Measurements from ENCODE around the gene TOMM22.

Gene TOMM22

GRCh38 chr22:38696606-38697424, 15.1 kb downstream of the TOMM22 start:
- DNase-seq (ENCODE audit: low read depth) = no peak

- no peak for DNase-seq (ENCODE audit: low read depth)
Observed at GRCh38 chr22:38697425-38698089, 15.8 kb downstream of the TOMM22 start.

- no peak for DNase-seq (ENCODE audit: low read depth)
Observed at GRCh38 chr22:38698407-38699094, 16.8 kb downstream of the TOMM22 start.

- DNase-seq (ENCODE audit: low read depth) = no peak
Observed at GRCh38 chr22:38699143-38699542, 17.4 kb downstream of the TOMM22 start.

- DNase-seq (ENCODE audit: low read depth) = no peak
Observed at GRCh38 chr22:38699784-38700183, 18.0 kb downstream of the TOMM22 start.

- DNase-seq (ENCODE audit: low read depth) = no peak
Observed at GRCh38 chr22:38700270-38700788, 18.6 kb downstream of the TOMM22 start.

GRCh38 chr22:38700789-38701628, 19.3 kb downstream of the TOMM22 start, which contains the start of gene JOSD1:
TSS of gene JOSD1 (minus strand) at chr22:38700943. CDS start at chr22:38699987, 956 bp downstream.
- DNase-seq (ENCODE audit: low read depth) = peak; percentile 95

- no peak for DNase-seq (ENCODE audit: low read depth)
Observed at GRCh38 chr22:38704654-38705234, 23.0 kb downstream of the TOMM22 start.

GRCh38 chr22:38705235-38706100, 23.7 kb downstream of the TOMM22 start, which contains the start of gene GTPBP1:
TSS of gene GTPBP1 (plus strand) at chr22:38705944. CDS start at chr22:38705956, 12 bp downstream.
- peak; percentile 95 for DNase-seq (ENCODE audit: low read depth)

- peak; percentile 18 for DNase-seq (ENCODE audit: low read depth)
Observed at GRCh38 chr22:38706101-38706900, 24.5 kb downstream of the TOMM22 start.

- no peak for DNase-seq (ENCODE audit: low read depth)
Observed at GRCh38 chr22:38706901-38707195, 25.1 kb downstream of the TOMM22 start.

- DNase-seq (ENCODE audit: low read depth) = no peak
Observed at GRCh38 chr22:38707346-38707745, 25.6 kb downstream of the TOMM22 start.

- DNase-seq (ENCODE audit: low read depth) = no peak
Observed at GRCh38 chr22:38707984-38708383, 26.2 kb downstream of the TOMM22 start.

GRCh38 chr22:38709306-38709705, 27.5 kb downstream of the TOMM22 start:
- DNase-seq (ENCODE audit: low read depth) = no peak

GRCh38 chr22:38710351-38710750, 28.6 kb downstream of the TOMM22 start:
- no peak for DNase-seq (ENCODE audit: low read depth)

GRCh38 chr22:38710866-38711265, 29.1 kb downstream of the TOMM22 start:
- no peak for DNase-seq (ENCODE audit: low read depth)

GRCh38 chr22:38712486-38713207, 30.9 kb downstream of the TOMM22 start:
- no peak for DNase-seq (ENCODE audit: low read depth)

GRCh38 chr22:38713921-38714320, 32.2 kb downstream of the TOMM22 start:
- DNase-seq (ENCODE audit: low read depth) = no peak
